HL-60 (cell line): ENCODE measurements around the gene PLEKHG7.

Experiments
- DNase-seq, 2 experiments: peaks; one replicate each; pipeline ENCODE4 v3.0.0-alpha.2; 2010 to 2020; ENCODE audit warnings: low read depth in 1 of 2, low spot score in 1 of 2
- H3K27ac ChIP-seq: fragments of 250-450 bp; sonication (Bioruptor Pico); replicated peaks from 2 replicates; pipeline ENCODE4 v1.5.1; 2020; ENCODE audit warnings: mild to moderate bottlenecking, moderate library complexity
- H3K27me3 ChIP-seq: fragments of 250-450 bp; sonication (Bioruptor Pico); 2 replicates; pipeline ENCODE4 v1.5.1; 2021; ENCODE audit warnings: mild to moderate bottlenecking, moderate library complexity; ENCODE audit not compliant: insufficient read depth, poor library complexity, severe bottlenecking
- H3K4me3 ChIP-seq: replicated peaks from 2 replicates; pipeline ENCODE4 v1.5.1; 2011; ENCODE audit warnings: mild to moderate bottlenecking, control low read depth, low read length; ENCODE audit not compliant: insufficient read depth
- GABPA ChIP-seq: IDR thresholded peaks from 2 replicates; pipeline ENCODE4 v1.6.1; 2012; ENCODE audit warnings: low read depth
- POLR2AphosphoS5 ChIP-seq: IDR thresholded peaks from 2 replicates; pipeline ENCODE4 v1.6.1; 2012; ENCODE audit warnings: low read depth
- SPI1 ChIP-seq: IDR thresholded peaks from 2 replicates; pipeline ENCODE4 v1.6.1; 2012; ENCODE audit warnings: low read depth, mild to moderate bottlenecking, borderline replicate concordance
- TF ChIP-seq, protein P1 (sequence below): IDR thresholded peaks from one replicate; pipeline ENCODE4 v1.5.1; 2011; ENCODE audit warnings: low read length, control low read depth, inconsistent platforms; ENCODE audit not compliant: insufficient read depth
- TF ChIP-seq, protein P2 (sequence below): IDR thresholded peaks from 2 replicates; pipeline ENCODE4 v1.6.1; 2012; ENCODE audit warnings: low read depth; ENCODE audit not compliant: insufficient replicate concordance

The PLEKHG7 gene

DNA sequence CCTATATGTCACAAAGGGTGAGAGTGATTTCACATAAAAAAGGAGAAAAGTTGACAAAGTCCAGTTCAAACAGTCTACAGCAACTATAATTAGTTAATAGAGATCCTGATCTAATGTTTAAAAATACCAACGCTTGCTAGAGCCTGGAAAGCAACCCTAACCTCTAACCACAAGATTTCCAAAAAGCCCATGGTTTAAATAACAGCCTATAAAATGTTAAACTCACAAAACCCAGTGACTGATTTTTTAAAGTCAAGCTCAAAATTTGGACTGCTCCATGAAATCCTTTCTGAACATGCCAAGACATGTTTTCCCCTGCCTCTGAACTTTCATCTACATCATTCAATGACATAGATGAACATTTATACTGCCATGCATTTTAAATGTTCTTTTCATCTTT is 81.6 kb downstream of the PLEKHG7 start:
- Histone ChIP-seq H3K27me3 (no peaks in the 10 kb centered on the region), H3K27ac (no peak overlapping the region), H3K4me3 (no peak overlapping the region)
- DNase-seq: no peak
- TF ChIP-seq, protein P1, sequence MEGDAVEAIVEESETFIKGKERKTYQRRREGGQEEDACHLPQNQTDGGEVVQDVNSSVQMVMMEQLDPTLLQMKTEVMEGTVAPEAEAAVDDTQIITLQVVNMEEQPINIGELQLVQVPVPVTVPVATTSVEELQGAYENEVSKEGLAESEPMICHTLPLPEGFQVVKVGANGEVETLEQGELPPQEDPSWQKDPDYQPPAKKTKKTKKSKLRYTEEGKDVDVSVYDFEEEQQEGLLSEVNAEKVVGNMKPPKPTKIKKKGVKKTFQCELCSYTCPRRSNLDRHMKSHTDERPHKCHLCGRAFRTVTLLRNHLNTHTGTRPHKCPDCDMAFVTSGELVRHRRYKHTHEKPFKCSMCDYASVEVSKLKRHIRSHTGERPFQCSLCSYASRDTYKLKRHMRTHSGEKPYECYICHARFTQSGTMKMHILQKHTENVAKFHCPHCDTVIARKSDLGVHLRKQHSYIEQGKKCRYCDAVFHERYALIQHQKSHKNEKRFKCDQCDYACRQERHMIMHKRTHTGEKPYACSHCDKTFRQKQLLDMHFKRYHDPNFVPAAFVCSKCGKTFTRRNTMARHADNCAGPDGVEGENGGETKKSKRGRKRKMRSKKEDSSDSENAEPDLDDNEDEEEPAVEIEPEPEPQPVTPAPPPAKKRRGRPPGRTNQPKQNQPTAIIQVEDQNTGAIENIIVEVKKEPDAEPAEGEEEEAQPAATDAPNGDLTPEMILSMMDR: no peak
- TF ChIP-seq GABPA (no peak), POLR2AphosphoS5 (no peak), SPI1 (no peak)
- TF ChIP-seq, protein P2, sequence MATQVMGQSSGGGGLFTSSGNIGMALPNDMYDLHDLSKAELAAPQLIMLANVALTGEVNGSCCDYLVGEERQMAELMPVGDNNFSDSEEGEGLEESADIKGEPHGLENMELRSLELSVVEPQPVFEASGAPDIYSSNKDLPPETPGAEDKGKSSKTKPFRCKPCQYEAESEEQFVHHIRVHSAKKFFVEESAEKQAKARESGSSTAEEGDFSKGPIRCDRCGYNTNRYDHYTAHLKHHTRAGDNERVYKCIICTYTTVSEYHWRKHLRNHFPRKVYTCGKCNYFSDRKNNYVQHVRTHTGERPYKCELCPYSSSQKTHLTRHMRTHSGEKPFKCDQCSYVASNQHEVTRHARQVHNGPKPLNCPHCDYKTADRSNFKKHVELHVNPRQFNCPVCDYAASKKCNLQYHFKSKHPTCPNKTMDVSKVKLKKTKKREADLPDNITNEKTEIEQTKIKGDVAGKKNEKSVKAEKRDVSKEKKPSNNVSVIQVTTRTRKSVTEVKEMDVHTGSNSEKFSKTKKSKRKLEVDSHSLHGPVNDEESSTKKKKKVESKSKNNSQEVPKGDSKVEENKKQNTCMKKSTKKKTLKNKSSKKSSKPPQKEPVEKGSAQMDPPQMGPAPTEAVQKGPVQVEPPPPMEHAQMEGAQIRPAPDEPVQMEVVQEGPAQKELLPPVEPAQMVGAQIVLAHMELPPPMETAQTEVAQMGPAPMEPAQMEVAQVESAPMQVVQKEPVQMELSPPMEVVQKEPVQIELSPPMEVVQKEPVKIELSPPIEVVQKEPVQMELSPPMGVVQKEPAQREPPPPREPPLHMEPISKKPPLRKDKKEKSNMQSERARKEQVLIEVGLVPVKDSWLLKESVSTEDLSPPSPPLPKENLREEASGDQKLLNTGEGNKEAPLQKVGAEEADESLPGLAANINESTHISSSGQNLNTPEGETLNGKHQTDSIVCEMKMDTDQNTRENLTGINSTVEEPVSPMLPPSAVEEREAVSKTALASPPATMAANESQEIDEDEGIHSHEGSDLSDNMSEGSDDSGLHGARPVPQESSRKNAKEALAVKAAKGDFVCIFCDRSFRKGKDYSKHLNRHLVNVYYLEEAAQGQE: no peak

DNA sequence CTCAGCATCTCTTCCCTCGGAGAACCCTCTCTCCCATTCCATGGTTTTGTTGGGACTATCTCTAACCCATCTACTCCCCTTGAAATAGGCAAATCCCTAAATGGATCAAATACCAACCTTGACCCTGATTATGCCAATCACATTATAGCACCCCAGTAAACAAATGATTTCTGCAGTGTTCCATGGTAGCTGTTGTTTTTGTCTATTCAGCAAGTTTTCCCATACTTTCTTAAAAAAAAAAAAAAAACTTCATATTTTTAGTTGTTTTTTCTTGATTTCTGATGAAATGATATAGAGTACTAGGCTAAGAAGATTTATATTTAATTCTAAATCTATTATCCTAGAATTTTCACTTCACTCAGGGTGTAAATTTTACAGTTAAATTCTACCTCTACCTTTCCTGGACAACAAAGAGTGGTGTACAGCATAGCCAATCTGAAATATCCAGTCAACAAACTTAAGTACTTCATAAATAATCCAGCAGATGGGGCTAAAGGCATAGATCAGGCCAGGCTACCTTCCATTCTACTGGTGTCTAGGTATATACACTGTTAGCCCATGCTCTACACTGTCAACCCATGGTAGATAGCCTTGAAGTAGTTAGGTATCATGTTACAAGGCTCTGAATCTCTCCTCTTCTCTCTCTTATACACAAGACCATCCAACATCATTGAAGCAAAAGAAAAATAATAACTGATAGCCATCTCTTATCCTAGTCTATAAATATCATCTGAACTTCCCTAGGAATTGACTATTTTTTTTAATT is 82.2 kb downstream of the PLEKHG7 start:
- no peak for TF ChIP-seq SPI1
- TF ChIP-seq, protein P2: no peak
- TF ChIP-seq, protein P1: peak; percentile 15
- H3K27ac ChIP-seq: no peak overlapping the region
- DNase-seq: peak; percentile 38 to 55

DNA sequence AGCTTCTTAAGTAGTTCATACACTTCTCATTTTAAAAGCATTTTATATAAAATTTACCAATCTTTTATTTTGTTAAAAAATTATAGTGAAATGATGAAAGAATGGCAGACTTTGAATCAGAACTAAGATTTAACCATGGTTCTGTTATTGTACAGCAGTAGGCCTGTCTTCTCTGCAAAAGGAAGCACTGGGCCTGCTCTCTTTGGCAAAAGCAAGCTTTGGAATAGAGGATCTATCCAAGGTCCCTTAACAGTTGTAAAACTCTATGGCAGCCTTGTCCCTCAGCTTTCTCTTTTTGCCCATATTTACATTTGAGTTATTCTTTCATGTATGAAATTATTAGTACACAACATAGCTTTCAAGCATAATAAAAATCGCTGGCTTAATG is 82.8 kb downstream of the PLEKHG7 start:
- no peak for TF ChIP-seq GABPA
- TF ChIP-seq POLR2AphosphoS5: no peak
- TF ChIP-seq, protein P1: no peak
- TF ChIP-seq, protein P2: no peak
- TF ChIP-seq SPI1: no peak
- no peak for DNase-seq
- Histone ChIP-seq H3K4me3 (no peak overlapping the region), H3K27me3 (no peaks in the 10 kb centered on the region), H3K27ac (no peak overlapping the region)

More for the DNA sequence above, 82.2 kb downstream of the PLEKHG7 start:
- Histone ChIP-seq H3K4me3 (no peak overlapping the region), H3K27me3 (no peaks in the 10 kb centered on the region)
